ENCODE measurements around the gene DNAJB13.
"Not testable (repeated sequence)": the region's sequence is repeated elsewhere in the genome, so short reads cannot be mapped to it uniquely, and the experiment has no call there.

The DNAJB13 gene

DNA sequence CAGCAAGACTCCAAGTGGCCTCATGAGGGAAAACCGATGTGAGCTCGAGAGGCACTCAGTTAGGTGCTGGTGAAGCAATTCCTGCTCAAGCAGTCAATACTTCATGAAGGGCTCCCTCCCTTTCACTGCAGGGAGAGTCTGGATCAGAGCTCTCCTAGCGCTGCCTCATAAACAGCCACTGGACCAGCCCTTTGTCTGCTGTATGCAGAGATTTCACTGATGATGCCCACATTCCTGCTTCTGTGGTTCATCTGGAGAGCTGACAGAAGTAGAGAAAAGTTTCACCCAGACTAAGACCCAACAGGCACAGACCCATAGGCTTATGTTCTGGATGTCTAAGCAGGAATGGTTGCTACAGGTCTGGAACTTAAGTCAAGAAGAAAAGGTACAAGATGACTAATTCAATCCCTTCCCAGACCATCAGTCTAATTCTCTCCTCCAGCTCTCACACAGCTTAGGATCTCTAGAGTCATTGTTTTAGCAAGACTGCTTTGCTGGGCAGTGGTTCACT is 27.8 kb downstream of the DNAJB13 start:
- DNase-seq = no peak

DNA sequence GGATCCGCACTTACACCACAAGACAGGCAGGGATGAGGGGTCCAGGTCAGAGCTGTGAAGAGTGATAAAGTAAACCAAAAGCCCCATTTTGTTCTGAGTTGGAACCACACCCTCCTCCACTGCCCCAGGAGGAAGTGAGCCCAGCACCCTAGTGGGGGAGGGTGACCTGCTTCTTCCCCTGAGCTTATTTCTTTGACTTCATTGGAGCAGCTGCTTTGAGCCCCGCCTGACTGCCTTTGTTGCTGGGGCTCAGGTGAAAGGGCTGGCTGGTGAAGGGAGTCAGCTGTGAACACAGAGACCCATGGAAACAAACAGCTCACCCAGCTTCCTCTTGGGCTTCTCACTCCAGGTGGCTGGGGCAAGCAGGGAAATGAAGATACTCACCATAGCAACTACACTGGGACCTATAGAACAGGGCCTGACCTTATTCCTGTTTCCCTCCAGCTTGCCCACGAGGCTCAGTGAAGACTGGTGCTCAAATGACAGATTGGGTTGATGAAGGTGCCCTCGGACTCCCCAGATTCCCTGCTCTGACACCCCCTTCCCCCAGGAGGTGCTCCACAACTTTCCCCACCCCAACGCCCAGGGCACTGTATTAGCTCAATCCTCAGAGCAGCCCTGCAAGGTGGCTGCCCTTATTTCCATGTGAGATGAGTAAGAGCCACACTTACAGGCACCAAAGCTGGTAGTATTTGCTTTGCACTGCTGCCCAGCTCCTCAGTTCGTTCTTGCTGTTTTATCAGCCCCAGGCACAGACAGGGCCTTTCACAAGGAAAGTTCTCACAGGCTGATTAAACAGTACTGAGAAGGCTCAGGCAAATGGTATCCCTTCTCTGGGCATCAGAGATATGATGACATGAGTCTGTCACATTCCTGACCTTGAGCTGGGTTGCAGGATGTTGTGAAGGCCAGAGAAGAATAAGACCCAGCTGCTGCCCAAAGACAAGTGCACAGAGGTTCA is 29.5 kb downstream of the DNAJB13 start:
- peak; percentile 88 to 91 for DNase-seq

DNA sequence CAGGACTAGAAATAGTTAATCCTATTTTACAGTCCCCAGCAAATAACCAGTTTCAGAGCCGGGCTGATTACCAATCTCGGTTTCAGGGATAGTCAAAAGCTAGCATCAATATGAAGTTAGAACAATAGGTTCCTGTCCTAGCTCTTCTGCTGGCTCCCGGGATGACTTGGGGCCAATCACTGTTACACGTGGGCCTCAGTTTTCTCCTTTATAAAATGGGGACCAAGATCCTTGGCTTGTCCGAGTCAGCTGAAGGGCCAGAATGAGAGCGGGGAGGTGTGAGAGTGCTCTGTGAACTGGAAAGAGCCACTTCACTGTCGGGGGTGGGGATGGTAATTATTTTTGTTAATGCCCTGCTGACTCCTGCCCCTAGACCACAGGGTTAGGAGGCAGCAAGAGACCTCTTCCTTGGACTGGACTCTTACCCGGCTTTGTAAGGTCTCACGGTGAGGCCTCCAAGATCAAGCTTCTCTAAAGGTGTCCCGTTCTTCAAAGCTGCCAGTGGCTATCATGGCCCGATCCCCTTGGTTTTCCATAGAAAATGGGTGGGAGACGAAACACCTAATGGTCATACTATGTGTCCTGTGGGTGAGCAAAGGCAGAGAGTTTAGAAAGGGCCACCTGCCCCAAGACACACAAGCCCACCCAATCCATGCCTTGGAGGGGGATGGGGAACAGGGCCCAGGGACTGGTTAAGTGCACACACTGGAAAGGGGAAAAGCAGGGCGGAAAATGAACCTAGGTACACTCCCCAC is 30.4 kb downstream of the DNAJB13 start:
- no peak for DNase-seq

DNA sequence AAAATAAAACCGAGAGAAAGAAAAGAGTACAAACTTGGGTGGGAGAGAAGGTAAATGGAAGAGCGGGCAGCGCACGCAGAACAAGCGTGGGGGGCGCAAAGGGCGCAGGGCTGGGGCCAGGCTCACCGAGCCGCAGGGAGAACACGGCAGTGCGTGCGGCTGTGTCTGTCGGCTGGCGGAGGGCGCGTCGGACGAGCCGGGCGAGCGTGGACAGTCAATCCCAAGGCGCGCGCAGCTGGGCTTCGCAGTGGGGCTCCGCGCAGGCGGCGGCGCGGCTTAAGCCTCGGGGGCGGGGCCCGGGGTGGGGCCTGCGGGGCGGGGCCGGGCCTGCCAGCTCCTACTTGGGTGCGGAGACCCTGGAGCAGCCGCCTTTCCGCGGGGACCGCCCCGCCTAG is 31.8 kb downstream of the DNAJB13 start, which contains the start of gene UCP2:
Gene UCP2 (minus strand): TSS at position 249 of the 395 bp plus-strand sequence. CDS start 4,465 bp downstream, outside the sequence.
- DNase-seq = peak in 1 of 2 experiments; percentile 98

DNA sequence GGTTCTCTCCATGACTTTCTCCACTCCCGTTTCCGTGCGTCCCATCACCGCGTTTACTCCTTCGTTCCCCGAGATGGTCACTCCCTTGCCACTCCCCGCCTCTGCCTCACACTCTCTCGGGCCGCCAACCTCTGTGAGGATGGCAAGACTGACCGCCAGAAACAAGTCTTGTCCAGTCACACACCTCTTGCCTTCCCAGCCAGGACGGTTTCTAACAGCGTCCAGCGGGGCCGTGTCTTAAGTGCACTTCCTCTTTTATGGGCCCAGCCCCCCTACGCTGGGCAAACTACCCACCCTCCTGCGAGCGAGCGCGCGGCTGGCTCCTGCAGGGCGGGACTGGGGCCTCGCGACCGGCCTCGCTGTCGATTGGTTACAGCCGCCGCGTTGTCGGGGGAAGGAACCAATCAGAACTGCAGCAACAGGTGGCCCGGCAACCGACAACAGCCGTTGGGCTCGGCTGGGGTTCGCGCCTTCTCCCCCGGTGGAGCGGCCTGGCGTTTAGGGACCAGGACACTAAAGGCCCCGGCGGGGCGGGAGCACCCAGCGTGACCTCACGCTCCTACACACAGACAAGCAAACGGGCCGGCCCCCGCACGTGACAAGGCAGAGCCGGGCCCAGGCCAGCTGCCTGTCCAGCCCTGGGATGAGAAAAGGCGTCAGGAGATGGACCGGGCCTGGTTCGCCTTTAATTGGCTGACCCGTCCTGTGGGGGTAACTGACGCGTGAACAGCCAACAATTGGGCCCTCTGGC is 32.3 kb downstream of the DNAJB13 start:
- DNase-seq = peak; percentile 96 to 99

DNA sequence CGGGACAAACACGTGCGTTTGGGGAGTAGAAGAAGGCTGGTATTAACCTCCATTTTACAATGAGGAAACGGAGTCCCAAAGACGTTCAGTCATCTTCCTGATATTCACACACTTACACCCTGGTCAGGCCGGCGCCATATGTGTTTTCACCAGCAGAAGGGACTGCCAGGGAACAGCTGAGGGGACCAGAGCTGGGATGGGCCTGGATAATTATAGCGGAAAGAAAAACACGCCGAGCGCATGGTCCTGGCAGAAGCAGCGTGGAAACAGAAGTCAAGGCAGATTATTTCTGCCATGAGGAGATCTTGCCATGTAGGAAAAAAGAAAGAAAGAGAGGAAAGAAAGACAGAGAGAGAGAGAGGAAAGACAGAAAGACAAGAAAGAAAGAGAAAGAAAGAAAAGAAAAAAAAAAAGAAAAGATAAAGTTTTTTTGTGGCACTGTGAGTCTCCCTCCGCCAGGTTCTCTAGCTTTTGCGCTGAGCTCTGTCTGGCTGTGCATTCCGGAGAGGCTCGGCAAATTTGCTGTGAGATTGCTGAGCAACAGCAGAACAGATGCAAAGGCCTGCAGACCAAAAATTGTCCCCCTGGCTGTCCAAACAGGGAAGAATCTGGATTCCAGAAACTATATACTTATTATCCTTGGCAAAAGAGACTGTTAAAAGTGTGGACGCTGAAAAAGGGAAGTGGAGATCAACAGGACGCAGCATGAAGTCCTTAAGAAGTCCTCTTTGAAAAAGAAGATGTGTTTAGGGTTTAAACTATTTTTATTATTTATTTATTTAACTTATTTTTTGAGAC is 33.1 kb downstream of the DNAJB13 start:
- DNase-seq = peak in 1 of 2 experiments; percentile 14

DNA sequence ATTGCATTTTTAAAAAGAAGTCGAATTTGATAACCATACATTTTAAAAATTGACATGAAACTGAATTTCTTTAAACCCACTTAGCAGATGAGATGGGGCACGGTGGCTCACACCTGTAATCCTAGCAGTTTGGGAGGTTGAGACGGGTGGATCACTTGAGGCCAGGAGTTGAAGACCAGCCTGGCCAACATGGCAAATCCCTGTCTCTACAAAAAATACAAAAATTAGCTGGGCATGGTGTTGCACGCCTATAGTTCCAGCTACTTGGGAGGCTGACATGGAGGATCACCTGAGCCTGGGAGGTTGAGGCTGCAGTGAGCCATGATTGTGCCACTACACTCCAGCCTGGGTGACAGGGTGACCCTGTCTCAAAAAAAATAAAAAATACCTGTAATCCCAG is 34.8 kb downstream of the DNAJB13 start:
- DNase-seq = not testable (repeated sequence)

DNA sequence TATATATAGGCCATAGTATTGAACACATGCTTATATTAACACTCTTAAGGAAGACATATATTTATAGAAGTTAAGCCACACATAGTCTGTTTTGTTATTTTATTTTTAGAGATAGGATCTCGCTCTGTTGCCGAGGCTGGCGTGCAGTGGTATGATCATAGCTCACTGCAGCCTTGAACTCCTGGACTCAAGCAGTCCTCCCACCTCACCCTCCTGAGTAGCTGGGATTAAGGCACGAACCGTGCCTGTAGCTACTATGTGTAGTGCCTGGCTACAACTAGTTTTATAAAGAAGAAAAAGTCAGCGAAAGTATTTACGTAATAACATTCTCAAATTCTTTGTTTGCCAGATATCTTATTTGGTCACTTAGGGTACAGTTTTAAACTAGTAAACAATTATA is 37.4 kb downstream of the DNAJB13 start:
- DNase-seq = no peak

DNA sequence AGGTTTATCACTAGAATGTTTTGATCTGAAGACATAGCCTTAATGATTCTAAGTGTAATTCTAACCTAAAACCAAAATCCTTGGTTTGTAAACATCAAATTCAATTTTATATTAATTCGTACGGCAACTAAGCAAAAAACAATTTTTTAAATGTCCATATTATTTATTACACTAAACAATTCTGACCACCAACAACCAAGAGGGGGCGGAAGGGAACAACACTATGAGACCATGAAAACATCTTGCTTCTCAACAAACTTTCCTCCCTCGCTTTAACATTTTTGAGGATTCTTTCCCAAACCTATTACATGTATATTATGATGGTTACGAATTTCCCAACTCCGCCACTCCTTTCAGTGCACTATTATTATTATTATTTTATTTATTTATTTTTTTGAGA is 38.3 kb downstream of the DNAJB13 start:
- DNase-seq = no peak

DNA sequence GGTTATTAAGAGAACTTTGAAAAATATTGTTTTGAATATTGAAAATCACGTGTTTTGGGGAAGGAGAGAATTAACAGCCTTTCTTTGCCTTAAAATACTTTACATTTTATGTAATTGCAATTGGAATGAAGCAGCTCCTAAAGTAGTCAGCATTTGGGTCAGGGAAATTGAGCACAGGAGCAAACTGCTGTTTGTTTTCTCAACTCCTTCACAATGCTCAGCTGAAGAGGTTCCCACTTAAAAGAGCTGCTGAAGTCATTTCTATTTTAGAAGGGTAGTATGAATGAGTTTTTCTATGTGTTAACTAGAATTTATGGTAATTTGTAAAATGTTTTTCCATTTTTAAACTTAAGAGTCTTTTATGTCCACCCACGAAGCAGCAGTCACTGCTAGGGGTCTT is 39.9 kb downstream of the DNAJB13 start:
- no peak for DNase-seq

DNA sequence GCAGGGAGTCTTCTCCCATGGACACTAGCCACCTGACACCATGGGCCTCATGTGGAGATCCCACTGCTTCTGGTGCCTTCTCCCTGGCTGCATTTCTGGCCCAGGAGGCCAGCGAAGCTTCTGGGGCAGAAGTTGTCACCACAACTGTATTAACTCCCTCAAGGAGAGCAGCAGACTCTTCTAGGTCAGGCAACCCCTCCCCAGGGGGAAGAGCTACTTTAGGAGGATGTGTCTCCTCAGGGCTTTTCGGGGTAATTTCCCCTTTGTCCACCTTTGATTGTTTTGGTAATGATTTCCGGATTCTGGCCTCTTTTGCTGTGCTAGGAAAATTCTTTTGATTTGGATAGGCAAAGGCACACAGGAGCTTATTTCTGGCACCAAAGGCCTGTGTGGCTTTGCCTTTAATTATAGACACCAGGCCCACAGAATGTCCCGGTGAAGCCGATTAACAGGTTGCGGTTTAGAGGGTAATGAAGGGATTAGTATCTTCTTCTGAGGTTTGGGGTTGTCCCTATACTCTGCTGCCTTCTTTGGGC is 40.7 kb downstream of the DNAJB13 start:
- no peak for DNase-seq

DNA sequence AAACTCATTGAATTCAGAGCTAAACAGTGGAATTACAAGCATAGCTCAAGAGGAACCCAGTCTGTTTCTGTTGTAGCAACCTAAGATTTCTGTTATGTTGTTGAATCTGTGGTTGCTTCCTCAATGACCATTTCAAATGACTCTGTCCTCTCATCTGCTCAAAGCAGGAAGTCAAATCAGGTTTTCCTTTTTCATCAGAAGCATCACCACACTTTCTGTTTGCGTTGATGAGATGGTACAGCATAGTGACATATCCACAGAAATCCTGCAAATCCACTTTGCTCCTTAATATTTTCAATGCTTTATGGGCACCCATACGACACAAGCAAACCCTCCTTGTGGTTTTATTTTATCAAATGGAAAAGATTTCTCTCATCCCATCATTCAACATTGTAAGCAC is 44.4 kb downstream of the DNAJB13 start:
- no peak for DNase-seq

DNA sequence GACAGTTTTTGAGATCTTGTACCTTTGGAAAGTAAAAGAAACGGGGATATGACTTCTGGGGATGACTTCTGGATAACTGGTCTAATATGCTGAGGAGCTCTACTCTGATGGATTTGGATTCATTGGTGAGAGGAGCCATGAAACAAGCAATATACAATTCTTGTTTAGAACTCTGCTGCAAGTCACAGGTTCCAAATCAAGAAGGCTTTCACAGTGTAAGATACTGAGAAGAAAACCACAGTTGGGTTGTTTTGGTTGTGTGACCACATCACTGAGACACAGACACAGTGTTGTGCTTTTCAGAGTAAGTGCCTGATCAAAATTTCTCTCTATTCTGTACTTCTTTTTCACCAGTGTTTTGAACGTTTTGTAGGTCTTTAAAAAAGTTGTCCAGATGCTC is 44.9 kb downstream of the DNAJB13 start:
- DNase-seq = no peak

DNA sequence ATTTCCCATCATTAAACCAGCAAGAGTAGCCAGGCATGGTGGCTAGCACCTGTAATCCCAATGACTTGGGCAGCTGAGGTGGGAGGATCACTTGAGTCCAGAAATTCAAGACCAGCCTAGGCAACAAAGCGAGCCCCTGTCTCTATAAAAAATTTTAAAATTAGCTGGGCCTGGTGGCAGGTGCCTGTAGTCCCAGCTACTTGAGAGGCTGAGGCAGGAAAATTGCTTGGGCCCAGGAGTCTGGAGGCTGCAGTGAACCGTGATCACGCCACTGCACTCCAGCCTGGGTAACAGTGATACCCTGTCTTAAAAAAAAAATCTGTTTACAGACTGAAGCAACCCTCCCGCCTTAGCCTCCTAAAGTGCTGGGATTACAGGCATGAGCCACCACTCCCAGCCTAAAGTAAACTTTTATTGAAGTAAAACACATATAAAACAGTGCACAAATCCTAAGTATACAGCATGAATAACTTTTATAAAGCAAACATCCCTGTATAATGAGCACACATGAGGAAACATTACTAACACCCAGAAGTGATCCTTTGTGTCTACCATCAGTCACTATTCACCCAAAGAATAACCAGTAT is 45.4 kb downstream of the DNAJB13 start:
- no peak for DNase-seq

DNA sequence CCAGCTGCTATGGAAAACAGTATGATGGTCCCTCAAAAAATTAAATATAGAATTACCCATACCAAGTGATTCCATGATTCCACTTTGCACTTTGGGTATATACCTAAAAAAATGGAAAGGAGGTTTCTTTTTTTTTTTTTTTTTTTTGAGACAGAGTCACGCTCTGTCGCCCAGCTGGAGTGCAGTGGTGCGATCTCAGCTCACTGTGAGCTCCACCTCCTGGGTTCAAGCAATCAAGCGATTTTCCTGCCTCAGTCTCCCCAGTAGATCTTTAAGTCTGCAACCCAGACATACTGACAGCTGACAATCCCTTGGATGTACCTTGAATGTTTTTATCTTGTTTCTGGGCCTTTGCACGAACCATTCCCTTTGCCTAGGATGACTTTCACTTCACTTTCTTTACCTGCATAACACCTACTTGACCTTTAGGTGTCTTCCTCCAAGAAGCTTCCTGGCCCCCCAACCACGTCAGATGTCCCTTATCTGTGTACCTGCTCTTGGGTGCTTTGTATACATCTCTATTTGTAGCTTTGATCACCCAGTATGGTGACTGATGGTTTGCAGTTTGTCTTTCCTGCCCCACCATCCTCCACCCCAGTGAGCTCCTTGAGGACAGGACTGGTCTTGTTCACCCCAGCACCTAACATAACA is 46.4 kb downstream of the DNAJB13 start:
- no peak for DNase-seq

DNA sequence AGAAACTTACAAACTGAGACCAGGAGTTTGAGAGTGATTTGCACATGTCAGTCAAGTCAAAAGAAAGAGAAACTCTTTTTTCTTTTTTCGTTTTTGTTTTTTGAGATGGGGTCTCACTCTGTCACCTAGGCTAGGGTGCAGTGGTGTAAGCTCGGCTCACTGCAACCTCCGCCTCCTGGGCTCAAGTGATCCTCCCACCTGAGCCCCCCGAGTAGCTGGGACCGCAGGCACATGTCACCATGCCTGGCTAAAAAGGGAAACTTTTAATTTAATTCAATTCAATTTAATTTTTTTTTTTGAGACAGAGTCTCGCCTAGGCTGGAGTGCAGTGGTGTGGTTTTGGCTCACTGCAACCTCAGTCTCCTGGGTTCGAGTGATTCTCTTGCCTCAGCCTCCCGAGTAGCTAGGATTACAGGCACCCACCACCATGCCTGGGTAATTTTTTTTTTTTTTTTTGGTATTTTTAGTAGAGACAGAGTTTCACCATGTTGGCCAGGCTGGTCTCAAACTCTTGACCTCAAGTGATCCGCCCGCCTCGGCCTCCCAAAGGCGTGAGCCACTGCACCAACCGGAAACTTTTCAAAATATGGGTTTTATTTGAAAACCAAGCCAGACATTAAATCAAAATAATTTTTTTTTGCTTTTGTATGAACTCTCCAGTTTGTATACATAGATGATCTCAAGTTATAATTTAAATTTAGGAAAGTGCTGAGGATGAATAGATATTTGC is 48.2 kb downstream of the DNAJB13 start:
- DNase-seq = no peak

DNA sequence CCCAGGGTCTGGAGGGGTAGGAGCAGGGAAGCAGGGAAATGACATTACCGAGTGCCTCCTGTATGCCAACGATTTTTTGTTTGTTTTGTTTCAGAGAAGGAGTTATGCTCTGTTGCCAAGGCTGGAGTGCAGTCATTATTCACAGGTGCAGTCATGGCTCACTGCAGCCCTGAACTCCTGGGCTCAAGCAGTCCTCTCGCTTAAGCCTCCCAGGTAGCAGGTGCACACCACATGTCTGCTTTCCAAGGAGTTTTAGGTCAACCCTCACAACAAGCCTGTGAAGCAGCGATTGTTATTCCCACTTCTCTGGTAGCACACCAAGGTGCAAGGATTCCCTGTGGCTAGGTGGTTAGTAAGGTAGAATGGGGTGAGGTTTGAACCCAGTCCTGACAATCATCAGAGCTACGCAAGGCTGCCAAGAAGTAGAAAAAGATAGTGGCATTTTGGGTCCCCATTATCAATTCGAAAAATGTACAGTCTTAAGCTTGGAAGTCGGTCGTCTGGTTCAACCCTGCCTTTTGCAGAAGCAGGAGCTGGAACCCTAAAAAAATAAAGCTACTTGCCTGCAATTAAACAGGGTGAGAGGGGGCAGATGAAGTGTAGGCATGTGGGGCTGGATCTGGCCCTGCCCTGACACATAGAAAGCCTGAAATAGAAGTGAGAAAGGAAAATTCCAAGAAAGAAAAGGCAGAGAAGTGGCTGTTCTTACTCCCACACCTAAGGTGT is 48.9 kb downstream of the DNAJB13 start:
- peak in 1 of 2 experiments; percentile 32 for DNase-seq

DNA sequence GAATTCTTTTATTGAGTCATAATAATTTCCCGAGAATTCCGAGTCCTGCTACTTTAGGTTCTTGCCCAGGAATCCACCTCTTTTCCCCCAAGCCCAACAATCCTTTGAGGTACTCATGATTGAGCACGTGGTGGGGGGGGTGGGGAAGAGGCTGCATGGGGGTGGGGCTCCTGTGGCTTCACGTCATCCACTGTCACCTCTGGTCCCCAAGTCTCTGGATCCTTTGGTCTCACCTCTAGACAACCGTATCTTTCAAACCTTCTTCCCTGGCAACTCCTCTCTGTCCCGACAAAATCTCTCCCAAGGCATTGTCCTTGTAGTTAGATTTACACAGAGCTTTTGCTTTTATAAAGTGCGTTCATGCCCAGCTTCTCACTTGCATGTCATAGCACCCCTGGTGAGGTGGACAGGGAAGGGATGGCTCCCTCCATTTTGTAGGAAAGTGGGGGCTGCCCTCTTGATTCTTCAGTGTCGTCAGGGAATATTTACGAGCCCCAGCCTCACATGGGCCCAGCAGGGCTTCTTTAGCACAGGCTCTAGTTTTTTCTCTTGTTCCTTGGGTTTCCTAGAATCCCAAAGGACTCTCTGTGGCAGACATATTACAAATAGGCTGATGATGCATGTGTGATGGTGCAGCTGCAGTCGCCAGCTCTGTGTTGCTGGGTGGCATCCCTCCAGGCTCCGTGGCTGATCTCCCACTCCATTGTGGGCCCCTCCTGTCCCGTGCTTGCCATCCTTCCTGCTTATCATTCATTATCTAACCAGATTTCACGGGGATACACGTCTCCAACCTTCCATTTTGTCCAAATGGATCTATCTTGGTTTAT is 49.7 kb downstream of the DNAJB13 start:
- DNase-seq = no peak

Measured in NCI-H526 (cell line).